RPMI7951 (cell line): Measurements from ENCODE around the gene HOXA9. TPM values are rescaled to one million over a fixed set of nuclear protein-coding genes. Genes with fewer than 3 reads are reported as not detected.
A peak's percentile ranks its signal among the peaks of the same experiment; 100 is the strongest.

Experiments
- DNase-seq: peaks from one replicate; pipeline ENCODE4 v3.0.0-alpha.2; 2012; ENCODE audit warnings: low read depth
- total RNA-seq: library from RNA; depleted of rRNA; stranded (reverse); fragments of >200 nt; shearing (Covaris generic); gene quantifications from 2 replicates; pipeline ENCODE4 v1.2.3, GENCODE V29; 2014

Gene HOXA9
- total RNA-seq, 1 experiment from 2014 or later, result 0.12 TPM

GRCh38 chr7:27188386-27189294 is 23.3 kb upstream of the HOXA9 start:
- no peak for DNase-seq

- DNase-seq, result peak; percentile 28
Observed at GRCh38 chr7:27187475-27188385, 22.4 kb upstream of the HOXA9 start.

GRCh38 chr7:27186668-27187474 is 21.5 kb upstream of the HOXA9 start:
- peak; percentile 34 for DNase-seq

GRCh38 chr7:27185854-27186667 is 20.7 kb upstream of the HOXA9 start:
- DNase-seq, result no peak

- no peak for DNase-seq
Observed at GRCh38 chr7:27185013-27185853, 19.9 kb upstream of the HOXA9 start, which contains the start of gene HOXA11. HOXA11 (minus strand) TSS chr7:27185232; CDS start chr7:27185144, 88 bp downstream.

DNA sequence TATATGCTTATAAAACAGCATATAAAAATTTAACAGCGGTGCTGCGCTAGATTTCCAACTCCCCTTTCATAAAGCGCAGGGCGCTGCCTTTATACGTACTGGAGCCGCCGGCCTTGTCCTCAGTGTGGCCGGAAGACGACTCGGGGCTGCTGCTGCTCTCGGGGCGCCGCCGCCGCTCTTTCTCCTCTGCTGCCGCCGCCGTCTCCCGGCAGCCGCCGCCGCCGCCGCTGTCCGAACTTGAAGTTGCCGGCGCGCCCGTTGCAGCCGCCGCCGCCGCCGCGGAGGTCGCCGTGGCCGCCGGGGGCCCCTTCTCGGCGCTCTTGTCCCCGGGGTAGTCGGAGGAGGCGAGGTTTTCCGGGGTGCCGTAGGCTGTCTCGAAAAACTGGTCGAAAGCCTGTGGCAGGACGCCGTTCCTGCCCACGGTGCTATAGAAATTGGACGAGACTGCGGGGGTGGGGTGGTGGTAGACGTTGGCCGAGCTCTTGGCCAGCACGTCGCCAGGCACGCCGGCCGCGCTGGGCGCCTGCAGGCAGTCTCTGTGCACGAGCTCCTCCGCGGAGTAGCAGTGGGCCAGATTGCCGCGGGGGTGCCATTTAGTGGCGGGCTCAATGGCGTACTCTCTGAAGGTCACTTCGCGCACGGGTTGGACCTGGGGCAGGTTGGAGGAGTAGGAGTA is 19.1 kb upstream of the HOXA9 start:
- DNase-seq, result peak; percentile 67

- DNase-seq, result peak; percentile 59
Observed at GRCh38 chr7:27183682-27184336, 18.5 kb upstream of the HOXA9 start.

- no peak for DNase-seq
Observed at GRCh38 chr7:27182861-27183681, 17.7 kb upstream of the HOXA9 start.

DNA sequence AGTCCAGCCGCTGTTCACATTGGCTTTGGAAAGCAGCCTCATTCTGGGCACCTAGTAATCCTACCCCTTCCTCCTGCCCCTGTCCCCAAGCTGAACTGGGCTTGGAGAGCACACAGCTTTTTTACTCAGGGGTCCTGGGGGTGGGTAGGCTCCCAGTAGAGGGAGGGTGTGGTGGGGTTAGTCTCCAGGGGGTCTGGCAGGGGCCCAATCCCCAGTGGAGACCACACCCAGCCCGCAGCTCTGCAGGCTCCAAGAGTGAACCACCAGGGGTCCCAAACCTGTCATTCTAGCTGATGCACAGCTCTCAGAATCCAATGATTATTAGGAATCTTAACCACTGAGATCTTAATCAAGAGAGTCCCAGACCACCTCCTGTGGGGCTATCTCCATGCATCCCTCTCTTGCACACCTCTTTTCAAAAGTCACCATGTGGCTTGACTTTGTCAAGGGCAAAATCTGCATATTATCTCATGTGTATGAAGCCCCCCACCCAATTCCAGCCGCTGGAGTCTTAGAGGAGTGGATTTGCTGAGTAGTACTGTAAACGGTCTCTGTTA is 17.0 kb upstream of the HOXA9 start:
- no peak for DNase-seq

GRCh38 chr7:27181795-27182275 is 16.5 kb upstream of the HOXA9 start:
- no peak for DNase-seq

DNA sequence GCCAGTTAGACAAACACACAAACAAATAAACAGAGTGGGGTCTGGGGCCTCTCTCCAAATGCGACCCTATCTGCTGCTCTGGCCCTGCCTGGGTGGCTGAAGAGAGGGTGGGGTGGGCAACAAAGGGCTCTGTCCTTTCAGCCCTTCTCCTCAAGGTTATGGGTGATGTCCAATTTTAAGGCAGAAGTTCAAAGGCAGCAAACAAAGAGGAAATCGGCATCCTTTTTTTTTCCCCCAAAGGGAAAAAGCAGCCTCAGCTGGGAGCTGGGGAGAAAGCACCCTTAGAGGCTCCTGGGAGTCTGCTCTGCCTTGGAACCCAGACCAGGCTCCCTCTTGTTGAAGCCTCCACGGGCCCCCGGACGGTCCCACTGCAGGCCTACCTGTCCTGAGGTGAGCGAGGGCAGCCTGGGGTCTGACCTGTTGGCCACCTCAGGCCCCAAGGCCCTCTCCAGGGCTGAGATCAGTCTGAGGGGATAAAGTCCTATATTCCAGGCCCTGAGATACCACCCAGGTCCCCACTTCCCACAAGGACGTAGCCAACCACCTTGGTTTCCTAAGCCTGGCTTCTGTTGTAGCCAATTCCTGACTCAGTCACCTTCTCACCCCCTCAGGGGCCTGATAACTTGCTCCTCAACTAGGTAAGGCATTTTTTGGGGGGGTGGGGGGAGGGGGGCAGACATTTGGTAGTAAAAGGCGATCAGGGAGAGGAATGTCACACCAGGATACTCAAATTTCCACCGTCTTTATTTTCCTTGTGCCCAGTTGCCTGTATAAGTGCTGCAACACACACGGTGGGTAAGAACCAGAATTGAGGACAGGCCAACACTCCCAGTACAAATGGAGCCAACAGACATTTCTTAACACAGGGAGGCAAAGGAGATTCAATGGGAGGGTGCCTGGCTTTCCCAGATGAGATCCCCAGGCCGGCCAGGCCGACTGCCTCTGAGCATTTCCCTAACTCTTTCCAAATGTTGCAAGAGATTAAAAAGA is 15.4 kb upstream of the HOXA9 start:
- no peak for DNase-seq

DNA sequence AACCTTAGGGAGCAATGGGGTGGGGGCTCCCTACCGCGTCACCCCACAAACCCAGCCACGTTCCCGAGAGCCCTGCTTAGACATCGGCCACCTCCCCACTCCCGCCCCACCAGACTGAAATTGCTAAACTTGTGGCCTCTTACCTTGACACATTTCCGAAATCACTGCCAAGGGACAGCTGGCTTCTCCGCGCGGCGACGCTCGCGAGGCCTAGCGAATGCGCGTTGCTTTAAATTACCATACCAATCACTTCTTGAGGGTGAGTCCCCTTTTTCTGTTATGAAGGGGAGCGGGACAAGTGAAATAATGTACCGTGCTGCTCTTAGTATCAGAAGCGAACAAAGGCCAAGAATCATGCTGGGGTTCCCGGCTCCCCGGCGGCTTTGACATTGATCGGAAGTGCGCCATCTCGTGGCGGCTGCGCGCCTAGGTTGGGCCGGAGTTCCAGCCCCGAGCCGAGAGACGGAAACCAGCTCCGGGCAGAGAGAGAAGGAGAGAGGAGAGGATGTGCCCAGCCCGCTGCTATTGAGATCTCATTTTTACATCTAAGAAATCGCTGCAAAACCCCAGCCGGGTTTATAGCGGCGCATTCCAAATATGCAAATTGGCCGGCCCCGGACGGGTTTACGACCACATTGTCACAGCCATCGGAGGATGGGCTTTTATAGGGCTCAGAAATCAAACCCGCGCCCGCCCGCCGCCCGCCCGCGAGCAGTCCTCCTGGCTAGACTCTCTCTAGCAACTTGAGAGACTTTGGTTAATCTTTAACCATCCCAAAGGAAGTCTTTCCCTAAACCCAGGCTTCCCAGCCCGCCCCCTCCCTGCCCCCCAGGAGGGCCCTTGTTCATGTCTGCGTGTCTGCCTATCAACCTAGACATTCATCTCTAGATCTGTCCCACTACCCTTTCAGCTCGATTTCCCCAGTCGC is 14.4 kb upstream of the HOXA9 start:
- peak; percentile 64 for DNase-seq

DNA sequence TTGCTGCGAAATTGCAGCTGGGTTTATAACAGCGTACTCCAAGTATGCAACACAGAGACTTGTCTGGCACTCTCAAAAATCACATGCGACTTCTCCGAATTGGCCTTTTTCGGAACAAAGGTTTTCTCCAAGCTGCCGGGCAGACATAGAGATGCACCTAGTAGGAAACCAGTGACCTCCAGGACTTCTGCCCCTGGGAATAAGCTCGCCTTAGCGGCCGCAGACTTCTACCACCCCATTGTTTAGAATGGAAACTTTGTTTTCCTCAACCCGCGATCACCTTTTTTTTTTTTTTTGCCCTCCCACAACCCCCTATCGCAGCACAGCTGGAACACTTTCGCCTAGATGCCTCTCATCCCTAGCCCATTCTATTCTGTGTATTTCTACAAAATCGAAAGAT is 13.7 kb upstream of the HOXA9 start:
- DNase-seq, result no peak

DNA sequence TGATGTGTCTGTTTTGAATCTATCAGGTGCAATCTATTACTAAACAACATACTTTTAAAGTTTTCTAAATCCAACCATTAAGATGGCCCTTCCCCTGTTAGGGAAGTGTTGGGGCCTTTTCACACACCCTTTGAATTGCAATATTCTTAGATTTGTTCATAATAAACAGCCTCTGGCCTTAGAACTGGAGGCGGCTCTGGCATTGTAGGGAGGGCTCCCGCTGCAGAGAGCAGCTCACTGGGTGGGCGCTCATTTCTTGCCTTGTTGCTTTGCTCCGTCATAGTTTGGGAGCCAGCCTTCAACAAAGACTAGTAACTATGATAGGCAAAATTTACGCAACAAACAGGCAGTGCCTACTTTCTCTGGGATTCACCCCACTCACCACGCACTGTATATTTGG is 13.0 kb upstream of the HOXA9 start:
- DNase-seq, result no peak

GRCh38 chr7:27177795-27178320 is 12.5 kb upstream of the HOXA9 start:
- no peak for DNase-seq
